Naive thymus-derived CD4-positive, alpha-beta T cell (primary cell): Measurements from ENCODE around the gene CAMKMT. TPM values are rescaled to one million over a fixed set of nuclear protein-coding genes. Genes with fewer than 3 reads are reported as not detected.
"Not testable (repeated sequence)": the region's sequence is repeated elsewhere in the genome, so short reads cannot be mapped to it uniquely, and the experiment has no call there.

Experiments
- ATAC-seq: fragments of 150-1000 bp; cut with Tn5 transposase; 2 replicates; pipeline ENCODE4 v1.10.0; 2021; ENCODE audit warnings: mild to moderate bottlenecking, moderate library complexity
- CTCF ChIA-PET: fragments of 350-600 bp; sonication (Branson Sonifier 250); formaldehyde crosslinking; loops from one replicate; lab custom pipeline; 2021; ENCODE audit warnings: antibody characterized with exemption; lab: Charles Lee
- POLR2A ChIA-PET: fragments of 350-600 bp; sonication (Branson Sonifier 250); formaldehyde crosslinking; loops from one replicate; lab custom pipeline; 2021; ENCODE audit warnings: antibody characterized with exemption, inconsistent platforms; lab: Charles Lee
- DNase-seq, 9 donors: peaks; one replicate each; pipeline versions ENCODE4 v3.0.0 to v3.0.0-alpha.2; 2020 to 2022; ENCODE audit warnings: mixed read lengths in 1 of 9
- H3K27ac ChIP-seq: one replicate; pipeline ENCODE4 v1.7.0; 2013; ENCODE audit warnings: mild to moderate bottlenecking, low read depth, low read length, moderate library complexity
- H3K27me3 ChIP-seq, 2 donors: one replicate each; pipeline ENCODE4 v1.7.0; 2013; ENCODE audit warnings: low read length in 2 of 2, mild to moderate bottlenecking in 2 of 2, moderate library complexity in 2 of 2; ENCODE audit not compliant: control insufficient read depth in 2 of 2, insufficient read depth in 2 of 2
- H3K36me3 ChIP-seq, 3 experiments: 1 replicate in 2 of 3; 2 replicates in 1 of 3; pipeline ENCODE4 v1.7.0; 2013; ENCODE audit warnings: low read length in 3 of 3, mild to moderate bottlenecking in 3 of 3, moderate library complexity in 1 of 3; ENCODE audit not compliant: insufficient read depth in 3 of 3, control insufficient read depth in 2 of 3
- H3K4me1 ChIP-seq, 2 donors: one replicate each; pipeline ENCODE4 v1.7.0; 2013; ENCODE audit warnings: low read length in 2 of 2, mild to moderate bottlenecking in 2 of 2, moderate library complexity in 1 of 2; ENCODE audit not compliant: control insufficient read depth in 2 of 2, insufficient read depth in 2 of 2
- H3K4me3 ChIP-seq: 2 replicates; pipeline ENCODE4 v1.7.0; 2013; ENCODE audit warnings: mild to moderate bottlenecking, low read length
- H3K9me3 ChIP-seq, 3 experiments: 1 replicate in 2 of 3; 2 replicates in 1 of 3; pipeline ENCODE4 v1.7.0; 2013; ENCODE audit warnings: low read length in 3 of 3; ENCODE audit not compliant: control insufficient read depth in 2 of 3
- H3K27ac Mint-ChIP-seq, 9 donors: one replicate each; pipeline ENCODE4 v1.8.0; 2020 to 2022; ENCODE audit warnings: mixed read lengths in 9 of 9, mild to moderate bottlenecking in 8 of 9, moderate library complexity in 5 of 9, inconsistent platforms in 2 of 9
- H3K27me3 Mint-ChIP-seq, 5 donors: one replicate each; pipeline ENCODE4 v1.8.0; 2021 to 2022; ENCODE audit warnings: mixed read lengths in 5 of 5, mild to moderate bottlenecking in 1 of 5
- H3K36me3 Mint-ChIP-seq, 5 donors: one replicate each; pipeline ENCODE4 v1.8.0; 2020 to 2022; ENCODE audit warnings: mixed read lengths in 5 of 5, mild to moderate bottlenecking in 3 of 5, inconsistent platforms in 1 of 5
- H3K4me1 Mint-ChIP-seq, 7 donors: one replicate each; pipeline ENCODE4 v1.8.0; 2020 to 2022; ENCODE audit warnings: mixed read lengths in 7 of 7, mild to moderate bottlenecking in 3 of 7, inconsistent platforms in 1 of 7
- H3K4me3 Mint-ChIP-seq, 10 donors: one replicate each; pipeline ENCODE4 v1.8.0; 2020 to 2022; ENCODE audit warnings: mild to moderate bottlenecking in 10 of 10, mixed read lengths in 10 of 10, moderate library complexity in 6 of 10, inconsistent platforms in 2 of 10
- H3K9me3 Mint-ChIP-seq, 11 donors: one replicate each; pipeline ENCODE4 v1.8.0; 2020 to 2022; ENCODE audit warnings: mixed read lengths in 11 of 11, mild to moderate bottlenecking in 4 of 11, inconsistent platforms in 1 of 11, moderate library complexity in 1 of 11
- intact Hi-C, 2 donors: fragments of 100-400 bp; cut with micrococcal nuclease; formaldehyde crosslinking; loops; one replicate each; pipeline ENCODE4 v1.15.1; 2023
- polyA plus RNA-seq, 2 donors: library from polyadenylated mRNA; unstranded; fragments of 300-500 nt; fragmentation: Illumina TruSeq; gene quantifications; one replicate each; pipeline ENCODE4 v1.2.3, GENCODE V29; 2021
- total RNA-seq, 6 experiments: library from RNA in 5 of 6; stranded (reverse) in 5 of 6; gene quantifications; 1 replicate in 5 of 6; 2 replicates in 1 of 6; pipeline ENCODE4 v1.2.3 and lab custom pipeline; 2021 to 2026

Gene CAMKMT
- total and polyA plus RNA-seq, 7 experiments from 2014 or later, result 11.1 to 20.8 (median 17.7) TPM

DNA sequence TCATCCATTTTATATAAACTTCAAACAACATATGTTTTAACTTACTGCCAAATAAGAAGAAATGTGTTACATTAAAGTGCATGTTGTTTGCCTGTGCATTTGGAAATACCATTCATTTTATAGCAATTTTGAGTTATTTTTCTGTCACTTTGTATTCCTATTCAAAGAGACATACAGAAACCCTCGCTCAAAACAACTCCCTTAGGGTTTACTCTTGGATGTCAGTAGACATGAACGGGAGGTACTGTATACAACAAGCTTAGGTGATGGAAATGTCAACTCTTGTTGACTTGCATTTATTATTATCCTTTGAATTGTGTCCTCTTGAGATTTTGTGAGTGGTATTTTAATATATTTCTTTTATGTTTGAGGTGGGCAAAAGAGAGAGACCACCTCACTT is 132.3 kb downstream of the CAMKMT start:
- Histone ChIP-seq H3K27ac (no peak overlapping the region), H3K9me3 (no peaks in the 10 kb centered on the region), H3K27me3 (no peaks in the 10 kb centered on the region), H3K36me3 (no peaks in the 10 kb centered on the region), H3K4me3 (no peak overlapping the region), H3K4me1 (no peaks in the 10 kb centered on the region)
- no peak overlapping the region for H3K27ac Mint-ChIP-seq
- ChIA-PET POLR2A (no interaction called here), CTCF (no interaction called here)
- DNase-seq, result no peak
- no peak for ATAC-seq
- H3K9me3 Mint-ChIP-seq, result no peaks in the 10 kb centered on the region
- H3K4me1 Mint-ChIP-seq, result peaks cover 0 to 4% (median 0%) of the 10 kb centered on the region in 7 donors
- intact Hi-C loops, result no loop called here
- H3K36me3 Mint-ChIP-seq, result peaks cover 0 to 16% (median 4%) of the 10 kb centered on the region in 5 donors
- H3K4me3 Mint-ChIP-seq, result no peak overlapping the region
- peaks cover 0 to 5% (median 0%) of the 10 kb centered on the region in 5 donors for H3K27me3 Mint-ChIP-seq

GRCh38 chr2:44495035-44495434 is 133.3 kb downstream of the CAMKMT start:
- no peak overlapping the region for H3K4me3 Mint-ChIP-seq
- Histone ChIP-seq H3K27me3 (no peaks in the 10 kb centered on the region), H3K36me3 (no peaks in the 10 kb centered on the region), H3K27ac (no peak overlapping the region), H3K4me3 (no peak overlapping the region), H3K4me1 (no peaks in the 10 kb centered on the region), H3K9me3 (no peaks in the 10 kb centered on the region)
- intact Hi-C loops, result no loop called here
- peaks cover 0 to 4% (median 0%) of the 10 kb centered on the region in 7 donors for H3K4me1 Mint-ChIP-seq
- H3K27me3 Mint-ChIP-seq, result peaks cover 0 to 8% (median 0%) of the 10 kb centered on the region in 5 donors
- POLR2A ChIA-PET, result no interaction called here
- no peaks in the 10 kb centered on the region for H3K9me3 Mint-ChIP-seq
- CTCF ChIA-PET, result interaction anchor here (1.3 kb wide), 1 partner anchor 16 kb away, joined by 3 read pairs; no protein-coding TSS in a partner anchor
- ATAC-seq (no peak), DNase-seq (no peak)
- no peak overlapping the region for H3K27ac Mint-ChIP-seq
- peaks cover 0 to 16% (median 4%) of the 10 kb centered on the region in 5 donors for H3K36me3 Mint-ChIP-seq

GRCh38 chr2:44495544-44495943 is 133.8 kb downstream of the CAMKMT start:
- Mint-ChIP-seq H3K27me3 (peaks cover 0 to 8% (median 0%) of the 10 kb centered on the region in 5 donors), H3K27ac (no peak overlapping the region), H3K9me3 (peaks cover 0 to under 1% (median 0%) of the 10 kb centered on the region in 11 donors), H3K36me3 (peaks cover 0 to 14% (median 2%) of the 10 kb centered on the region in 5 donors), H3K4me3 (no peak overlapping the region), H3K4me1 (peaks cover 0 to 4% (median 0%) of the 10 kb centered on the region in 7 donors)
- ATAC-seq (no peak), DNase-seq (no peak)
- CTCF ChIA-PET, result interaction anchor here (1.3 kb wide), 1 partner anchor 16 kb away, joined by 3 read pairs; no protein-coding TSS in a partner anchor
- H3K27me3 ChIP-seq, result no peaks in the 10 kb centered on the region
- POLR2A ChIA-PET, result no interaction called here
- H3K27ac ChIP-seq, result no peak overlapping the region
- intact Hi-C loops, result no loop called here
- H3K9me3 ChIP-seq, result no peaks in the 10 kb centered on the region
- no peaks in the 10 kb centered on the region for H3K36me3 ChIP-seq
- H3K4me3 ChIP-seq, result no peak overlapping the region
- no peaks in the 10 kb centered on the region for H3K4me1 ChIP-seq

- ChIA-PET CTCF (interaction anchor here (1.3 kb wide), 1 partner anchor 17 kb away, joined by 3 read pairs; no protein-coding TSS in a partner anchor), POLR2A (no interaction called here)
- Mint-ChIP-seq H3K27me3 (peaks cover 0 to 8% (median 0%) of the 10 kb centered on the region in 5 donors), H3K9me3 (peaks cover 0 to 1% (median 0%) of the 10 kb centered on the region in 11 donors), H3K4me1 (peaks cover 0 to 4% (median 0%) of the 10 kb centered on the region in 7 donors), H3K36me3 (peaks cover 0 to 11% (median 0%) of the 10 kb centered on the region in 5 donors), H3K27ac (no peak overlapping the region), H3K4me3 (no peak overlapping the region)
- DNase-seq, result no peak
- no peaks in the 10 kb centered on the region for H3K4me1 ChIP-seq
- H3K4me3 ChIP-seq, result no peak overlapping the region
- no peaks in the 10 kb centered on the region for H3K9me3 ChIP-seq
- no peak for ATAC-seq
- H3K27ac ChIP-seq, result no peak overlapping the region
- no peaks in the 10 kb centered on the region for H3K36me3 ChIP-seq
- H3K27me3 ChIP-seq, result no peaks in the 10 kb centered on the region
- intact Hi-C loops, result no loop called here
Measured at GRCh38 chr2:44496130-44496529, 134.4 kb downstream of the CAMKMT start.

- DNase-seq, result no peak
- Histone ChIP-seq H3K36me3 (no peaks in the 10 kb centered on the region), H3K4me3 (no peak overlapping the region), H3K27ac (no peak overlapping the region), H3K9me3 (no peaks in the 10 kb centered on the region), H3K4me1 (no peaks in the 10 kb centered on the region), H3K27me3 (no peaks in the 10 kb centered on the region)
- H3K9me3 Mint-ChIP-seq, result peaks cover 0 to 1% (median 0%) of the 10 kb centered on the region in 11 donors
- POLR2A ChIA-PET, result no interaction called here
- H3K27me3 Mint-ChIP-seq, result peaks cover 0 to 8% (median 0%) of the 10 kb centered on the region in 5 donors
- H3K36me3 Mint-ChIP-seq, result peaks cover 0 to 13% (median 4%) of the 10 kb centered on the region in 5 donors
- peaks cover 0 to 5% (median 0%) of the 10 kb centered on the region in 7 donors for H3K4me1 Mint-ChIP-seq
- H3K4me3 Mint-ChIP-seq, result no peak overlapping the region
- no peak overlapping the region for H3K27ac Mint-ChIP-seq
- ATAC-seq, result no peak
- CTCF ChIA-PET, result interaction anchor here (1.1 kb wide), 1 partner anchor 17 kb away, joined by 5 read pairs; no protein-coding TSS in a partner anchor
- intact Hi-C loops, result no loop called here
Measured at GRCh38 chr2:44498551-44498950, 136.8 kb downstream of the CAMKMT start.

DNA sequence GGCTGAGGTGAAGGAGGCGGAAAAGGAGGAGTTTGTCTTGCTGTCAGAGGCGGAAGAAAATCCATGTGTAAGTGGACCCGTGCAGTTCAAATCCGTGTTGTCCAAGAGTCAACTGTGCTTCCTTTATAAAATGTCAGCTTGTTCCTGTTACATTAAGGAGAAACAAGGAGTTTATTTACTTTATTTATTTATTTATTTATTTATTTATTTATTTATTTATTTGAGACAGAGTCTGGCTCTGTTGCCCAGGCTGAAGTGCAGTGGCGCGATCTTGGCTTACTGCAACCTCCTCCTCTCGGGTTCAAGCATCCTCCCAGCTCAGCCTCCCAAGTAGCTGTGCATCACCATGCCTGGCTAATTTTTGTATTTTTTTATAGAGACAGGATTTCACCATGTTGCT is 143.9 kb downstream of the CAMKMT start:
- H3K27ac ChIP-seq, H3K4me1 Mint-ChIP-seq, H3K27me3 Mint-ChIP-seq, ATAC-seq, H3K4me3 ChIP-seq, H3K9me3 ChIP-seq, H3K36me3 ChIP-seq, intact Hi-C loops, H3K9me3 Mint-ChIP-seq, H3K4me1 ChIP-seq, DNase-seq, POLR2A ChIA-PET, H3K27me3 ChIP-seq, H3K27ac Mint-ChIP-seq, H3K4me3 Mint-ChIP-seq, CTCF ChIA-PET: not testable (repeated sequence)
- peaks cover 4 to 37% (median 19%) of the 10 kb centered on the region in 5 donors for H3K36me3 Mint-ChIP-seq

GRCh38 chr2:44510246-44510645 is 148.5 kb downstream of the CAMKMT start:
- no peaks in the 10 kb centered on the region for H3K36me3 ChIP-seq
- H3K27me3 Mint-ChIP-seq, result no peaks in the 10 kb centered on the region
- no peaks in the 10 kb centered on the region for H3K9me3 ChIP-seq
- intact Hi-C loops, result no loop called here
- ATAC-seq (no peak), DNase-seq (no peak)
- no peaks in the 10 kb centered on the region for H3K4me1 ChIP-seq
- peaks cover 0 to 2% (median 0%) of the 10 kb centered on the region in 11 donors for H3K9me3 Mint-ChIP-seq
- H3K27ac ChIP-seq, result no peak overlapping the region
- peaks cover 0 to 6% (median 0%) of the 10 kb centered on the region in 7 donors for H3K4me1 Mint-ChIP-seq
- CTCF ChIA-PET, result no interaction called here
- H3K4me3 Mint-ChIP-seq, result no peak overlapping the region
- no peak overlapping the region for H3K4me3 ChIP-seq
- peaks cover 5 to 46% (median 18%) of the 10 kb centered on the region in 5 donors for H3K36me3 Mint-ChIP-seq
- no peaks in the 10 kb centered on the region for H3K27me3 ChIP-seq
- H3K27ac Mint-ChIP-seq, result no peak overlapping the region
- POLR2A ChIA-PET, result no interaction called here
